Stimulated activated CD8-positive, alpha-beta memory T cell treated with anti-CD3 and anti-CD28 coated beads, Interleukin-7, amount 100 ng/mL, for 4 hours (primary cell): Measurements from ENCODE around the gene CYLD.

ENCODE experiments used
- DNase-seq, 2 donors: peaks; one replicate each; pipeline ENCODE4 v3.0.0-alpha.2; 2020; ENCODE audit warnings: low read depth in 2 of 2

CYLD gene

GRCh38 chr16:50740736-50741135, 1.1 kb upstream of the CYLD start:
- DNase-seq = no peak

DNA sequence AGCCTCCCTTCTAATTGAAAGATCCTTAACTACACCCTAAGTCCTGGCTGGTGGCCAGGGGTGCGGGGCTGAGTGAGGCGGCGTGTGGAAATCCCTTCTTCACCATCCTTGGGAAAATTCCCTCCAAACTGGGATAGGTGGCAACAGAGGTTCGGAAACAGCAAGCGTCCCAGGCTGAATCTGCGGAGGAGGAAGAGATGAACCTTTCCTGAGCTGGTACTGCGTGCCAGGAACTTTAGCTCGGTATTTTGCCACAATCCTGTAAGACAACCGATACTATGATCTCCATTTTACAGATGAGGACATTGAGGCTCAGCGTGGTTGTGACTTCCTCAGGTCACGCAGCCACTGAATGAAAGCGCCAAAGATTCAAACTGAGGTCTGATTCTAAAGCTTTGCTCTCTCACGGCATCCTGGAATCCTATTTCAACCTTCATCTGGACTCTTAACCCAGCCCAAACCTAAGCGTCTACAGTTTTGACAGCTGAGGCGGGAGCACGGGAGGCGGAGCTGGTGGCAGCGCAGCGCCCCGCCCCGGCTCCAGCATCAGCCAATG, 583 bp upstream of the CYLD start:
- no peak for DNase-seq

DNA sequence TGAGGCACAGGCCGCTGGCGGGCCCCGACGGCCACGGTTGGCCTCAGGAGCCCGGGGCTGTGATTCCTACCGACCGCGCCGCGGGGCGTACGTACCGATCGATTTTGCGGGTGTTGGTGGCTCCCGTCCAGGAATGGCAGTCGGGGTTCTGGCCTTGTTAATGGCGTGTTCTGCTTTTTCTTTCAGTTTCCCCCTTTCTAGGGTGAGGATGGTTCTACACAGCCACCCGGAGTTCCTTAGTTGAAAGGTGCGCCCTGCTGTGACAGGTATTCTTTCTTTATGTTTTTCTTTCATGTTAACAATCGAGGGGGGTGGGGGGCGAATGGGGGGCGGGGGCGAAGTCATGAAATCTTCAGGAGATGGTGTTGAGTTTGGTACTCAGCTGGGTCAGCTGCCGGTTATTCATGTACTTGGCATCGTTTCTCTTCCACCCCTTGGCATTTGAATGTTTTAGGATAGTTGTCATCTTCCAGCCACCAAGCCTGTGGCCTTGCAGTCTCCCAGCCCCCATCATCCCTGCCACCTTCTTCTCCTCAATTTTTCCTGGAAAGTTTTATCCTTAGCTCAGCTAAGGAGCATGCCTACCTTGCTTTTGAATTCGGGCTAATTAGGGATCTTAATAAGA, 802 bp downstream of the CYLD start:
- DNase-seq = peak; percentile 21 to 26

- DNase-seq = no peak
These were observed 1.8 kb downstream of the CYLD start for GRCh38 chr16:50743581-50744225.

DNA sequence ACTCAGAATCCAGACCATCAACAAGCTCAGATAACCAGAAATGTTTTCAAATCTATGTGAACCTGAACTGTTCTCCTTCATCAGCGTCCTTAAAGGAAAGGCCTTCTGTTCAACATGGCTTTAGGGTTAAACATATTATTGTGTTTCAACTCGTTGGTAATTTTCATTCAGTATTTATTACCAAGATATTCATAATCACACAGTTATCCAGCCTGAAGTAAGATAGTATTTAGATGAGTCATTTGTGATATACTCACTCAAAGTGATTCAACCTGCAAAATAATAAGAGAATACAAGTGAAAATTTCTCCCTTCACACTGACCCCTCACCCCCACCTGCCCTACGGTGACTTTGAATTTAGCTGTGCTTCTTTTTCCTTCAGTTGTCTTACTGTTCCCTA, 3.0 kb downstream of the CYLD start:
- no peak for DNase-seq

GRCh38 chr16:50745940-50746339, 4.1 kb downstream of the CYLD start:
- DNase-seq = no peak

GRCh38 chr16:50747207-50747956, 5.5 kb downstream of the CYLD start:
- no peak for DNase-seq

DNA sequence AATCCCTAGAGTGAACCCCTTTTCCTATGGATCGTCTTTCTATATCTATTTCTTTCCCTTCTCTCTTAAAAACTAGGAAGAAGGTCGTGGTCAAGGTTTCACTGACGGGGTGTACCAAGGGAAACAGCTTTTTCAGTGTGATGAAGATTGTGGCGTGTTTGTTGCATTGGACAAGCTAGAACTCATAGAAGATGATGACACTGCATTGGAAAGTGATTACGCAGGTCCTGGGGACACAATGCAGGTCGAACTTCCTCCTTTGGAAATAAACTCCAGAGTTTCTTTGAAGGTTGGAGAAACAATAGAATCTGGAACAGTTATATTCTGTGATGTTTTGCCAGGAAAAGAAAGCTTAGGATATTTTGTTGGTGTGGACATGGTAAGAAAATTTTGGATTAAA, 9.6 kb downstream of the CYLD start:
- no peak for DNase-seq

DNA sequence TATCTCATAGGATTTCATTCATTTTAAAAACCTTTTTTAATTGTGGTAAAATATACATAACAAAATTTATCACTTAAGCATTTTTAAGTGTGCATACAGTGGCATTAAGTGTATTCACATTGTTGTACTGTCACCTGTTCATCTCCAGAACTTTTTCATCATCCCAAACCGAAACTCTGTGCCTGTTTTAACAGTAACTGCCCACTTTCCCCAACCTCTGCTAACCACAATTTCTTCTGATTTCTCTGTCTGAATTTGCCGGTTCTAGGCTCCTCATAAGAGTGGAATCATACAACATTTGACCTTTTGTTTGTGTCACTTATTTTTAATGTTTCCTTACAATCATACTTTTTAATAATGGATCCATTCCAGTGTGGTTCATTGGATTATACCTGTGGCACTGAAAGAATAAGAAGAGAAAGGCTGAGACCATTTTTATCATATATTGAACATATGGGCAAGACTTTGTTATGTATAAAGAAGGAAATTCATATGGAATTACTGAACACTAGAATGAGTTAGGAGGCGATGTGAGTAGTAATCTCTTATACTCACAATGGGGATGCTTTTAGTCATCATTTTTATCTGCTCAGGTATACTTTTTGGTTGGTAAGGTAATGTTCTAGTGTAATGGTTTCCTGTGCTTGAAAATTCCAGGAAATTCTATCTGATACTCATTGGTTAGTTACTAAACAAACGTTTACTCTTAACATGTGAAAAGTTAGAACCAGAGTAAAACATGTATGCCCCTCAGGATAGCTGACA, 10.8 kb downstream of the CYLD start:
- DNase-seq = no peak

DNA sequence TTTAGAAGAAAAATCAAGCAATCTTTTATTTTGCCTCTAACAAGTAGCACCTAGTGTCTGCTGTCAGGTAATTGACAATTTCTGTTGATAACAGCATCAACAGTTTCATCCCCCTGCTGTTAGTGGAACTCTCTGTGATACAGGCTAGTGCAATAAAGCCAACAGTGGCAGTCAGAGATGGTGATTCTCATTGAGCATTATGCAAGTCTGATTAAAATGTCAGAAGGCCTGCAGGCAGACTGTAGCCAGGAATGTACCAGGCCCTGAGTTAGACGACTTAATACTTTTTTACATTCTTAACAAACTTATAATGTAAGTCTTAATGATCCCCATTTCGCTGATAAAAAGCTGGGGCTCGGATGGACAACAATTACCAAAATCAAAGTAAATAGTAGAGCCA, 14.6 kb downstream of the CYLD start:
- DNase-seq = no peak

DNA sequence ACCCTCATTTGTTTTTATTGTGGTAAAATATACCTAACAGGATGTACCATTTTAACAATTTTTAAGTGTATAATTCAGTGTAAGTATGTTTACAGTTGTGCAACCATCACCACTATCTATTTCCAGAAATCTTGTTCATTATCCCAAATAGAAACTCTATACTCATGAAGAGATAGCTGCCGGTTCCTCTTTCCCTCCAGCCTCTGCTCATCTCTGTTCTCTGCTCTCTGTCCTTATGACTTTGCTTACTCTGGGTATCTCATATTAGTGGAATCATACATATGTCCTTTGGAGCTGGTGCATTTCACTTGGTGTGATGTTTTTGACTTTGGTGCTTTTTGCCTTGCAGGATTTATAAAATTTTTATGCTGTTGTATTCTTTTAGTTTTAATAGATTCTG, 19.4 kb downstream of the CYLD start:
- no peak for DNase-seq

DNA sequence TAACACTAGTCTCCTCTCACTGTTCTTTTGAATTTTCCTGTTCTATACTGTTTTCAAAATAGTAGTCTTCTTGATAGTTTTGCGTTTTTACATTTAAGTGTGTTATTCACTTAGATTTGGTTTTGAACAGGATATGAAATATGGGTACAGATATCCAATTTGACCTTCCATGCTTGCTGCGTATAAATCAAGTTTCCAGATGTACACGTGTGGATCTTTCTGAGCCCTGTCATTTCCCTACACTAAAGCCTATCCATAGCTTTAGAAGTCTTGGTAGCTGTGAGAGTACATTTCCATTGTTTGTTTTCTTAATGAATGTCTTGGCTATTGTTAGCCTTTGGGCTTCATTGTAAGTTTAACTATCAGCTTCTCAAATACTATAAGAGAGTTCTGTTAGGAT, 20.4 kb downstream of the CYLD start:
- DNase-seq = no peak

- DNase-seq = no peak
These were observed 21.3 kb downstream of the CYLD start for GRCh38 chr16:50763211-50763610.

DNA sequence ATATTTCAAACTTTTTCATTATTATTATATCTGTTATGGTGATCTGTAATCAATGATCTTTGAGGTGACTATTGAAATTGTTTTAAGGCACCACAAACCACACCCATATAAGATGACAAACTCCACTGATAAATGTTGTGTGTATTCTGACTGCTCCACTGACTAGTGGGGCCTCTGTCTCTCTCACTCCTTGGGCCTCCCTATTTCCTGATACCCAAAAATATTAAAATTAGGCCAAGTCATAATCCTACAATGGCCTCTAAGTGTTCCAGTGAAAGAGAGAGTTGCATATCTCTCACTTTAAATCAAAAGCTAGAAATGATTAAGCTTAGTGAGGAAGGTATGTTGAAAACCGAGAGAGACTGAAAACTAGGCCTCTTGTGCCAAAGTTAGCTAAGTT, 23.4 kb downstream of the CYLD start:
- DNase-seq = no peak

GRCh38 chr16:50765861-50766260, 24.0 kb downstream of the CYLD start:
- DNase-seq = no peak

DNA sequence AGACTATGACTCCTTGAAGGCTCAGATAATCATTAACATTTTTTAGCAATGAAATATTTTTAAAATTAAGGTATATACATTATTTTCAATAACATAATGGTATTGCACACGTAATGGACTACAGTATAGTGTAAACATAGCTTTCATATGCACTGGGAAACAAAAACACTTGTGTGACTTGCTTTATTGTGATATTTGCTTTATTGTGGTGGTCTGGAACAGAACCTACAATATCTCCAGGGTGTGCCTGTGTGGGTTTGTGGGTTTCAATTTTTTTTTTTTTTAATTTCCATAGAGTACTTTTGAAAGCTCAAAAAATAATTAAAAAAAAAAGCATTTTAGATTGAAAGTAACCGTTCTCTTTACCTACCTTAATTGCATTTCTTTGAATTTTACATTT, 25.3 kb downstream of the CYLD start:
- DNase-seq = no peak

GRCh38 chr16:50771366-50771765, 29.5 kb downstream of the CYLD start:
- no peak for DNase-seq

GRCh38 chr16:50774405-50774804, 32.5 kb downstream of the CYLD start:
- DNase-seq = no peak

DNA sequence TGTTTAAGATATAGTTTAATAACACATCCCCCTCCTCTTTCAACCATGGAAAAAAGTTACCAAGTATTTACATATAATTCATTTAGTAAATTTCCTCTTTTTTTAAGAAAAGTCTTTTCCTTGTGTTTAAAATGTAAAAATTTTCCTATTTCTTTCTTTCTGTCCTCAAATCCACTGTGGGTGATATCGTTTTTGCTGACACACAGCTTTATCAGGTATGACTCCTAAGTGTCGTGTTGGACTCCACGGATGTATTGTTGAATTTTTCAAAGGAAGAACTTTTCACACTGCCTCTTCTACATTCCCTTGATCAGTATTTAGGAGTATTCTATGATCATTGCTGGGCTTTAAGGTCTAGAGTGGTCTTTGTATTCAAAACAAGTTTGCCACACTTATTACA, 33.1 kb downstream of the CYLD start:
- DNase-seq = no peak

DNA sequence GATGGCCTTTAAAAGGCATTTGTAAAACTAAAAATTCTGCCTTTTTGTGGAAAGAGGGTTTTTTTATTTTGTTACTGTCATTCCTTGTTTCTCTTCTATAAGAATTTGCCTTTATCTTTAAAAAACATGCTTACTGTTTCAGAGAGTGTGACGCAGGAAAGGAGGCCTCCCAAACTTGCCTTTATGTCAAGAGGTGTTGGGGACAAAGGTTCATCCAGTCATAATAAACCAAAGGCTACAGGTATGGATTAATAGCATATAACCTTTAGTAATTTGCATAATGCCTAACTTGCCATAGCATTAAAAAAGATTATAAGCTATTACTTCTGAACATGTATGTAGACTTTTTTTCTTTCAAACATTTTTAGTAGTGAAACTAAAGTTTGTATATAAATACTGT, 34.2 kb downstream of the CYLD start:
- DNase-seq = no peak

DNA sequence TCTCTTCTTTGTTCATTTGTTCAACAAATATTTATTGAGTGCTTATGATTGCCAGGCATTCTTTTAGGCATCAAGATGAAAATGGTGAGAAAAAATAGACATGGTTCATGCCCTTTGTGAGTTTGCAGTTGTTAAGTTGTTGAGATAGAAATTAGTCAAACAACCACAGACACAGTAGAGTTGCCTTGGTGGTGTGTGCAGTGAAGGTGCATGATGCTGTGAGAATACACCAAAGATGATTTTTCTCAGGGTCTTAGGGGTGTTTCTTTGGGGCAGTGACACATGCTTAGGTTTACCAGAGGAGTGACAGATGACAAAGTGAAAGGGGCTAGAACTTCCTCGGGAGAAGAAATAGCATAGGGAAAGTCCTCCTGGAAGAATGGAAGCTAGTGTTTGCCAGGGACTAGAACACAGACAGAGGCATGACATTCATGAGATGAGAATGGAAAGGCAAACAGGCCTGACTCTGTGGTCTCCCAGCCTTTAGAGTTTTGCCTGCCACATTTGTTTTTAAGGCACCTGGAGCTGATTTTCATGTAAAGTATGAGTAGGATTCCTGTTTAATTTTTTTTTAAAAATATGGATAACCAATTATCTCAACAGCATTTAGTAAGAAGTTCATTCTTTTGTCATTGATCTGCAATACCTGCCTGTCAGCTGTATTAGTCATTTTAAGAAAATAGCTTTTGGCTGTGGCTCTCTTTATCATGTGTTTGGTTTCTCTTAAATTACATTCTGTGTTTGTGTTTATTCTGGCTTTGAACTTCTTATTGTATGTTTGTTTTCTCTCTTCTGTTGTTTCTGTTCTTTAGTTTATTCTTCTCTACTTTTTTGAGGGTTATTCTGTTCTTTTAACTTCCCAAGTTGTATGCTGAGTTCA, 36.6 kb downstream of the CYLD start:
- DNase-seq = no peak
